K562 (cell line): ENCODE measurements around the gene RIN3. TPM values are rescaled to one million over a fixed set of nuclear protein-coding genes. Genes with fewer than 3 reads are reported as not detected.

Source experiments
- ATAC-seq: fragments of 200-7000 bp; cut with Tn5 transposase; 3 replicates; pipeline ENCODE4 v1.9.1; 2020; ENCODE audit warnings: moderate library complexity
- BruUV-seq: library from RNA; stranded (reverse); fragments of 400-500 nt; replicated peaks from 2 replicates; lab custom pipeline; 2021; lab: Mats Ljungman, UMichigan
- CTCF ChIA-PET: fragments of 300-600 bp; formaldehyde crosslinking; extraction: SDS; loops from one replicate; lab custom pipeline; 2021; ENCODE audit warnings: low intra/inter-chr PET ratio; lab: Yijun Ruan, JAX
- POLR2A ChIA-PET: fragments of 300-600, 350-650 bp; sonication (Branson Sonifier 250); formaldehyde crosslinking; extraction: SDS; loops from one replicate; lab custom pipeline; 2021; ENCODE audit warnings: antibody characterized with exemption, inconsistent platforms; lab: Yijun Ruan, JAX
- DNase-seq, 4 experiments: peaks; one replicate each; pipeline versions ENCODE4 v3.0.0 to v3.0.0-alpha.2; 2011 to 2018; ENCODE audit warnings: low spot score in 3 of 4, mixed read lengths in 3 of 4; ENCODE audit errors: extremely low read depth in 1 of 4
- FAIRE-seq: peaks from 2 replicates; lab custom pipeline; 2011; peaks lifted over from hg19 to GRCh38; lab: Jason Lieb, UNC
- H2AFZ ChIP-seq: 2 replicates; pipeline ENCODE4 v1.6.0; 2011; ENCODE audit warnings: low read depth, low read length, control low read depth, inconsistent platforms
- H3K27ac ChIP-seq: fragments of 200-600 bp; 3 replicates; pipeline ENCODE4 v1.8.0; 2011; ENCODE audit warnings: low read depth, mild to moderate bottlenecking, control low read depth, inconsistent platforms, low read length, moderate library complexity, mixed read lengths; ENCODE audit errors: extremely low read depth
- H3K27me3 ChIP-seq, 2 experiments: fragments of 300-600 bp in 1 of 2; 2 replicates in 1 of 2; 3 replicates in 1 of 2; pipeline versions ENCODE4 v1.6.0 to v1.8.0; 2011; ENCODE audit warnings: inconsistent platforms in 2 of 2, low read length in 2 of 2, mild to moderate bottlenecking in 1 of 2, mixed read lengths in 1 of 2, moderate library complexity in 1 of 2; ENCODE audit not compliant: control insufficient read depth in 2 of 2, insufficient read depth in 2 of 2
- H3K36me3 ChIP-seq: fragments of 300-600 bp; 3 replicates; pipeline ENCODE4 v1.8.0; 2011; ENCODE audit warnings: mild to moderate bottlenecking, low read length, inconsistent platforms; ENCODE audit not compliant: control insufficient read depth, insufficient read depth
- H3K4me1 ChIP-seq, 2 experiments: fragments of 200-600 bp in 1 of 2; replicated peaks in 1 of 2; 2 replicates in 1 of 2; 3 replicates in 1 of 2; pipeline versions ENCODE4 v1.5.1 to v1.8.0; 2011; ENCODE audit warnings: inconsistent platforms in 2 of 2, low read length in 2 of 2, mild to moderate bottlenecking in 1 of 2, mixed read lengths in 1 of 2, moderate library complexity in 1 of 2; ENCODE audit not compliant: control insufficient read depth in 2 of 2, insufficient read depth in 2 of 2
- H3K4me2 ChIP-seq: 2 replicates; pipeline ENCODE4 v1.6.1; 2011; ENCODE audit warnings: low read length, control low read depth, inconsistent platforms, mixed read lengths; ENCODE audit not compliant: insufficient read depth
- H3K4me3 ChIP-seq: fragments of 200-600 bp; sonication (generic), shearing (Covaris generic); 2 replicates; pipeline ENCODE4 v1.5.1; 2016; ENCODE audit warnings: control low read depth, inconsistent platforms
- H3K79me2 ChIP-seq: fragments of 200-600 bp; 3 replicates; pipeline ENCODE4 v1.8.0; 2011; ENCODE audit warnings: low read length, inconsistent platforms; ENCODE audit not compliant: control insufficient read depth, insufficient read depth
- H3K9ac ChIP-seq, 2 experiments: 2 replicates each; pipeline versions ENCODE4 v1.6.0 to v1.6.1; 2011; ENCODE audit warnings: low read depth in 2 of 2, low read length in 2 of 2, control low read depth in 1 of 2, inconsistent platforms in 1 of 2, mild to moderate bottlenecking in 1 of 2, mixed read lengths in 1 of 2; ENCODE audit not compliant: insufficient read depth in 1 of 2
- H3K9me1 ChIP-seq: one replicate; pipeline ENCODE4 v1.6.0; 2011; ENCODE audit warnings: inconsistent platforms, mild to moderate bottlenecking, low read length, moderate library complexity; ENCODE audit not compliant: control insufficient read depth, insufficient read depth
- H3K9me3 ChIP-seq: replicated peaks from 2 replicates; pipeline ENCODE4 v1.5.1; 2011; ENCODE audit warnings: low read depth, low read length, inconsistent platforms; ENCODE audit not compliant: control insufficient read depth, insufficient read depth
- H4K20me1 ChIP-seq: replicated peaks from 2 replicates; pipeline ENCODE4 v1.6.1; 2011; ENCODE audit warnings: low read length, inconsistent platforms, mixed read lengths; ENCODE audit not compliant: control insufficient read depth, insufficient read depth
- BRD9 ChIP-seq: fragments of 450-650 bp; IDR thresholded peaks from 2 replicates; pipeline ENCODE4 v1.6.1; 2018; ENCODE audit warnings: low read depth; ENCODE audit not compliant: partially characterized antibody
- GMEB1 ChIP-seq: fragments of 250-450 bp; sonication (Bioruptor Pico); IDR thresholded peaks from 2 replicates; pipeline ENCODE4 v1.4.0; 2020; ENCODE audit warnings: mild to moderate bottlenecking
- HNRNPH1 ChIP-seq: fragments of 200-400 bp; formaldehyde crosslinking; optimal IDR thresholded peaks from 2 replicates; pipeline ENCODE3; 2017; ENCODE audit warnings: low read depth, mild to moderate bottlenecking, low read length, moderate library complexity
- KDM2B ChIP-seq: fragments of 250-450 bp; sonication (Bioruptor Pico); IDR thresholded peaks from 2 replicates; pipeline ENCODE4 v1.8.0; 2021; ENCODE audit warnings: mild to moderate bottlenecking, moderate library complexity
- LEF1 ChIP-seq: fragments of 450-650 bp; IDR thresholded peaks from 2 replicates; pipeline ENCODE4 v1.6.1; 2016; ENCODE audit warnings: mild to moderate bottlenecking
- NCOA6 ChIP-seq: fragments of 450-650 bp; IDR thresholded peaks from 2 replicates; pipeline ENCODE4 v1.6.1; 2017; ENCODE audit warnings: mild to moderate bottlenecking
- SREBF1 ChIP-seq: fragments of 150-350 bp; IDR thresholded peaks from 2 replicates; pipeline ENCODE4 v1.6.1; 2014; ENCODE audit warnings: antibody characterized with exemption, low read depth, low read length, borderline replicate concordance
- ZNF507 ChIP-seq: conservative IDR thresholded peaks from 2 replicates; pipeline ENCODE4 v1.6.1; 2017; ENCODE audit warnings: missing genetic modification characterization, missing compliant biosample characterization
- ZNF79 ChIP-seq: fragments of 250-450 bp; sonication (Bioruptor Pico); IDR thresholded peaks from 2 replicates; pipeline ENCODE4 v1.4.0; 2020; ENCODE audit warnings: low read depth, mild to moderate bottlenecking, moderate library complexity
- WGBS: fragments of 100-300 bp; shearing (Covaris generic); methylation state at CpG from one replicate; pipeline ENCODE4 v1.1.6; 2016; ENCODE audit warnings: low coverage, mixed read lengths; ENCODE audit not compliant: insufficient coverage; ENCODE audit errors: missing lambda C conversion rate; 5-methylcytosine and 5-hydroxymethylcytosine counted together
- in situ Hi-C: fragments of 300-500 bp; cut with MboI; formaldehyde crosslinking; loops from 4 replicates; pipeline ENCODE4 v1.15.0; 2018; ENCODE audit warnings: inconsistent platforms, mixed read lengths
- intact Hi-C: fragments of 100-400 bp; cut with micrococcal nuclease; formaldehyde crosslinking; loops from 2 replicates; pipeline ENCODE4 v1.14.2; 2022
- polyA plus RNA-seq, 8 experiments: library from polyadenylated mRNA; depleted of rRNA in 4 of 8; stranded (reverse) in 5 of 8; unstranded in 3 of 8; fragments of >200 nt; fragmentation: Nextera tagmentation in 2 of 8; fragmentation: Illumina TruSeq in 1 of 8; extraction: Ambion mirVana in 2 of 8; extraction: Trizol in 1 of 8; gene quantifications; 2 replicates each; pipeline versions ENCODE4 v1.2.1 to v1.2.3, GENCODE V29; 2011 to 2014; ENCODE audit warnings: inconsistent platforms in 1 of 8, missing spikeins in 1 of 8
- total RNA-seq, 7 experiments: library from RNA; depleted of rRNA in 6 of 7; stranded (reverse); fragments of >200 nt in 6 of 7; fragmentation: Illumina TruSeq in 2 of 7; extraction: Trizol in 2 of 7; gene quantifications; 2 replicates each; pipeline versions ENCODE4 v1.2.1 to v1.2.3, GENCODE V29; 2011 to 2021; ENCODE audit warnings: low replicate concordance in 1 of 7
- TF ChIP-seq, protein P1 (sequence below): fragments of 450-650 bp; IDR thresholded peaks from 2 replicates; pipeline ENCODE4 v1.6.1; 2014; ENCODE audit warnings: low read depth, mild to moderate bottlenecking, moderate library complexity, borderline replicate concordance
- TF ChIP-seq, protein P2 (sequence below), 3 experiments: fragments of 200-800 bp in 1 of 3; sonication (Bioruptor generic) in 1 of 3; sonication (generic) in 1 of 3; formaldehyde crosslinking in 1 of 3; IDR thresholded peaks; 2 replicates each; pipeline versions ENCODE4 v1.6.1 to v1.8.0; 2016 to 2022; ENCODE audit warnings: mild to moderate bottlenecking in 2 of 3, missing compliant biosample characterization in 2 of 3, missing genetic modification characterization in 2 of 3, missing genetic modification reagents in 1 of 3
- TF ChIP-seq, protein P3 (sequence below): fragments of 450-650 bp; formaldehyde crosslinking; conservative IDR thresholded peaks from 2 replicates; pipeline ENCODE4 v1.4.0; 2022; ENCODE audit warnings: mild to moderate bottlenecking, missing genetic modification characterization
- TF ChIP-seq, protein P4 (sequence below): sonication (generic); IDR thresholded peaks from 2 replicates; pipeline ENCODE4 v1.6.1; 2016

RIN3 gene
- total and polyA plus RNA-seq, 9 of the 15 experiments (the other 6 are each of a cell fraction or from before 2014, with no cell fraction given) = 0.01 to 0.49 (median 0.08) TPM; not detected in 5

- no peaks in the 10 kb centered on the region for H3K4me1 ChIP-seq
- no peaks in the 10 kb centered on the region for H3K36me3 ChIP-seq
- intact Hi-C loops = no loop called here
- POLR2A ChIA-PET = interaction anchor here (0.8 kb wide), 1 partner anchor 45 kb away, joined by 3 read pairs; no protein-coding TSS in a partner anchor
- no peak overlapping the region for H3K4me2 ChIP-seq
- H3K27ac ChIP-seq = no peak overlapping the region
- no peaks in the 10 kb centered on the region for H3K9me3 ChIP-seq
- DNase-seq (no peak), FAIRE-seq (no peak), ATAC-seq (no peak)
- CTCF ChIA-PET = no interaction called here
- no peaks in the 10 kb centered on the region for H3K9me1 ChIP-seq
- no peaks in the 10 kb centered on the region for H3K79me2 ChIP-seq
- H4K20me1 ChIP-seq = no peaks in the 10 kb centered on the region
- H3K4me3 ChIP-seq = no peak overlapping the region
- no peak overlapping the region for H2AFZ ChIP-seq
- TF ChIP-seq, protein P1, sequence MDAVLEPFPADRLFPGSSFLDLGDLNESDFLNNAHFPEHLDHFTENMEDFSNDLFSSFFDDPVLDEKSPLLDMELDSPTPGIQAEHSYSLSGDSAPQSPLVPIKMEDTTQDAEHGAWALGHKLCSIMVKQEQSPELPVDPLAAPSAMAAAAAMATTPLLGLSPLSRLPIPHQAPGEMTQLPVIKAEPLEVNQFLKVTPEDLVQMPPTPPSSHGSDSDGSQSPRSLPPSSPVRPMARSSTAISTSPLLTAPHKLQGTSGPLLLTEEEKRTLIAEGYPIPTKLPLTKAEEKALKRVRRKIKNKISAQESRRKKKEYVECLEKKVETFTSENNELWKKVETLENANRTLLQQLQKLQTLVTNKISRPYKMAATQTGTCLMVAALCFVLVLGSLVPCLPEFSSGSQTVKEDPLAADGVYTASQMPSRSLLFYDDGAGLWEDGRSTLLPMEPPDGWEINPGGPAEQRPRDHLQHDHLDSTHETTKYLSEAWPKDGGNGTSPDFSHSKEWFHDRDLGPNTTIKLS = no peak
- TF ChIP-seq KDM2B (CRISPR knock-in tag) (no peak), ZNF79 (CRISPR knock-in tag) (no peak), SREBF1 (no peak), ZNF507 (tag) (no peak), LEF1 (no peak), GMEB1 (no peak), NCOA6 (no peak), BRD9 (no peak), HNRNPH1 (no peak)
- TF ChIP-seq, protein P2, sequence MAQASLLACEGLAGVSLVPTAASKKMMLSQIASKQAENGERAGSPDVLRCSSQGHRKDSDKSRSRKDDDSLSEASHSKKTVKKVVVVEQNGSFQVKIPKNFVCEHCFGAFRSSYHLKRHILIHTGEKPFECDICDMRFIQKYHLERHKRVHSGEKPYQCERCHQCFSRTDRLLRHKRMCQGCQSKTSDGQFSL (CRISPR knock-in tag; IDR thresholded peaks at IDR 0.05) = no peak
- TF ChIP-seq, protein P2 (tag; IDR thresholded peaks at IDR 0.05) = no peak
- TF ChIP-seq, protein P3, sequence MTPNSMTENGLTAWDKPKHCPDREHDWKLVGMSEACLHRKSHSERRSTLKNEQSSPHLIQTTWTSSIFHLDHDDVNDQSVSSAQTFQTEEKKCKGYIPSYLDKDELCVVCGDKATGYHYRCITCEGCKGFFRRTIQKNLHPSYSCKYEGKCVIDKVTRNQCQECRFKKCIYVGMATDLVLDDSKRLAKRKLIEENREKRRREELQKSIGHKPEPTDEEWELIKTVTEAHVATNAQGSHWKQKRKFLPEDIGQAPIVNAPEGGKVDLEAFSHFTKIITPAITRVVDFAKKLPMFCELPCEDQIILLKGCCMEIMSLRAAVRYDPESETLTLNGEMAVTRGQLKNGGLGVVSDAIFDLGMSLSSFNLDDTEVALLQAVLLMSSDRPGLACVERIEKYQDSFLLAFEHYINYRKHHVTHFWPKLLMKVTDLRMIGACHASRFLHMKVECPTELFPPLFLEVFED (CRISPR knock-in tag) = no peak
- TF ChIP-seq, protein P4, sequence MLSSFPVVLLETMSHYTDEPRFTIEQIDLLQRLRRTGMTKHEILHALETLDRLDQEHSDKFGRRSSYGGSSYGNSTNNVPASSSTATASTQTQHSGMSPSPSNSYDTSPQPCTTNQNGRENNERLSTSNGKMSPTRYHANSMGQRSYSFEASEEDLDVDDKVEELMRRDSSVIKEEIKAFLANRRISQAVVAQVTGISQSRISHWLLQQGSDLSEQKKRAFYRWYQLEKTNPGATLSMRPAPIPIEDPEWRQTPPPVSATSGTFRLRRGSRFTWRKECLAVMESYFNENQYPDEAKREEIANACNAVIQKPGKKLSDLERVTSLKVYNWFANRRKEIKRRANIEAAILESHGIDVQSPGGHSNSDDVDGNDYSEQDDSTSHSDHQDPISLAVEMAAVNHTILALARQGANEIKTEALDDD = no peak
- no peak overlapping the region for H3K9ac ChIP-seq
- H3K27me3 ChIP-seq = peaks cover 2 to 53% of the 10 kb centered on the region in 2 experiments; a peak in 4 of 5 replicates
- 11% methylated on average over 5 of the region's 5 CpGs for WGBS
- no TSS peak for BruUV-seq
- in situ Hi-C loops = loop anchor here (5.0 kb wide), 1 partner anchor 72 kb away; no protein-coding TSS in a partner anchor
These were observed 196.4 kb downstream of the RIN3 start for GRCh38 chr14:92710001-92710341.
